Raji (cell line): ENCODE measurements around the gene SEPTIN3.

ENCODE experiments used
- POLR2A ChIP-seq: IDR thresholded peaks from 2 replicates; pipeline ENCODE4 v1.6.1; 2011; ENCODE audit warnings: low read depth, low read length, control low read depth; ENCODE audit not compliant: insufficient read depth

The SEPTIN3 gene

GRCh38 chr22:41952713-41953112, 16.5 kb upstream of the SEPTIN3 start:
- TF ChIP-seq POLR2A: no peak; the same call in 1 of the 2 replicates

- no peak for TF ChIP-seq POLR2A
These were observed 11.2 kb upstream of the SEPTIN3 start for GRCh38 chr22:41957941-41958556.

GRCh38 chr22:41963453-41964111, 5.7 kb upstream of the SEPTIN3 start:
- TF ChIP-seq POLR2A: no peak

DNA sequence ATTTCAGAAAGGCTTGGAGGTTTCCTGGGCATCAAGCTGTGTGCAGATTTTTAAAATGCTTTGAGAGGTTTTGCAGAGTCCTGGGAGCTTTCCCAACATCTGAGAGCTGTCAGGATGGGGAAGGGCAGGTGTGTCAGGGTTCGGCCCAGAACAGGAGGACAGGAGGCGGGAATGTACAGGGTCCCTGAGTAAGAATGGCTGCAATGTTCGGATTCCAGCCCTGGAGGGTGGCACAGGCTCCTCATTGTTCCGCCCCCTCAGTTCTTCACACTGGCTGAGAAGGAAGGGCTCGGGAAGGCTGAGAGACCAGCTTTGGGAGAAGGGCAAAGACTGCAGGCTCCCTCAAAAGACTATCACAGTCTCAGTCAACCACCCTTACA, 5.1 kb upstream of the SEPTIN3 start:
- no peak for TF ChIP-seq POLR2A

DNA sequence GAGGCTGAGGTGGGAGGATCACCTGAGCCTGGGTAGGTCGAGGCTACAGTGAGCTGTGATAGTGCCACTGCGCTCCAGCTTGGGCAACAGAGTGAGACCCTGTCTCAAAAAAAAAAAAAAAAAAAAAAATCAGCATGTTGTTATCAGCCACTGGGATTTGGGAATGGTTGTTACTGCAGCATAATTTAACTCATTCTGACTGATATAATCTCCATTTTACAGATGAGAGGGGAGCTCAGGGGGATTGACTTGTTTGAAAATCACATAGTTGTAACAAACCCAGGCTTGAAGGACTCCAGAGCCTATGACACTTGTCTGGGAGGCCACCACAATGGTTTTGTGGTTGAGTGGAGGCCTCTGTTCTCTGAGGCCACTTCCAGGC, 3.0 kb upstream of the SEPTIN3 start:
- no peak for TF ChIP-seq POLR2A

- TF ChIP-seq POLR2A: no peak
These were observed 2.5 kb upstream of the SEPTIN3 start for GRCh38 chr22:41966607-41967240.

DNA sequence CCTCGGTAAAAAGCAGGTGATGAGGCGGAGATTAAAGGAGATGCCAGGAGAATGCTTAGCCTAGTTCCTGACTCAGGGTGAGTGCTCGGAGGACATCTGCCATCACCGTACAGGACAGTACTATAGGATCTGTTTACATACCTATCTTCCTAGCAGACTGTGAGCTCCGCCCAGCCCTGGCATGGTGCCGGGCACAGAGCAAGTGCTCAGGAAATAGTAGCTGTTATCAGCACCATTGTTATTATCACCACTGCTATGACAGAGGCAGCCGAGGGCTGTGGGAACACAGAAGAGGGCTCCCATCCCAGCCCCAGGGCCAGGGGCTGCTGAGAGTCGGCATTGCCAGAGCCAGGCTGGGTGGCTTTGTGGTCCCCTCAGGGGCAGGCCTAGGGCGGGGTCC, 642 bp upstream of the SEPTIN3 start:
- no peak for TF ChIP-seq POLR2A

DNA sequence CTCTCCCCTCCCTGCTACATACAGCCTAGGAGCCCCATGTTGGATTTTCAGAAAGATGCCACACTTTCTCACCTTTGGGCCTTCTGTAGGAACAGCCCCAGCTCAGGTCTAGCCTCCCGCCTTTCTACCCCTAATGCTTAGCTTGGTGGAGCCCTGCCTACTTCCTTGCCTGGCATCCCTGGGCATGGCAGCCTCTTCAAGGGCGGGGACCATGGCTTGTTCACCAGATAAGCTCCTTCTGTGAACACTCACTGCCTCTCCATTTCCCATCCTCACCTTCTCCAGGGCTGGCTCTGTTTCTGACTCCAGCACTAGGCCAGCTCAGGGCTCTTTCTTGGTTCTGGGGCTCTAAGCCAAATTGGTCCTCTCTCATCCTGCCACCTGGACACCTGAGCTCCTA, 1.4 kb downstream of the SEPTIN3 start:
- TF ChIP-seq POLR2A: no peak

DNA sequence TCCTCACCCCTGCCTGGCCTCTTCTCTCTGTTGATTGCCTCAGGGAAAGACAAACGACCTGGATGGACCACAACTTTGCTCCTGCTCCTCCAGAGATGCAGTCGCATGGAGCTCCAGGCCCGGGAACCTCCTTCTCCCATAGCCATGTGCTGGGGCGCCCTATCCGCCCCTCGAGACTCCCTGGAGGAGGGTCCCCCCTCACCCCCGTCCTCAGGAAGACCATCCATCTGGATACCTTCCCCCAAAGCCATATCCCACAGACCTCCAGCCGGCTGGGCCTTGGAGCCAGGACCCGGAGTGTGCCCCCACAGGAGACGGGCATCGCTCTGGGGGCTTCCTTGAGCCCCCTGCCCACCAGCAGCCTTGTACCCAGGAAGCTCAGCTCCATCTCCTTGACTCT, 2.2 kb downstream of the SEPTIN3 start:
- TF ChIP-seq POLR2A: no peak

- no peak for TF ChIP-seq POLR2A
These were observed 5.5 kb downstream of the SEPTIN3 start for GRCh38 chr22:41974691-41975290.

- no peak for TF ChIP-seq POLR2A
These were observed 6.2 kb downstream of the SEPTIN3 start for GRCh38 chr22:41975299-41976069.

DNA sequence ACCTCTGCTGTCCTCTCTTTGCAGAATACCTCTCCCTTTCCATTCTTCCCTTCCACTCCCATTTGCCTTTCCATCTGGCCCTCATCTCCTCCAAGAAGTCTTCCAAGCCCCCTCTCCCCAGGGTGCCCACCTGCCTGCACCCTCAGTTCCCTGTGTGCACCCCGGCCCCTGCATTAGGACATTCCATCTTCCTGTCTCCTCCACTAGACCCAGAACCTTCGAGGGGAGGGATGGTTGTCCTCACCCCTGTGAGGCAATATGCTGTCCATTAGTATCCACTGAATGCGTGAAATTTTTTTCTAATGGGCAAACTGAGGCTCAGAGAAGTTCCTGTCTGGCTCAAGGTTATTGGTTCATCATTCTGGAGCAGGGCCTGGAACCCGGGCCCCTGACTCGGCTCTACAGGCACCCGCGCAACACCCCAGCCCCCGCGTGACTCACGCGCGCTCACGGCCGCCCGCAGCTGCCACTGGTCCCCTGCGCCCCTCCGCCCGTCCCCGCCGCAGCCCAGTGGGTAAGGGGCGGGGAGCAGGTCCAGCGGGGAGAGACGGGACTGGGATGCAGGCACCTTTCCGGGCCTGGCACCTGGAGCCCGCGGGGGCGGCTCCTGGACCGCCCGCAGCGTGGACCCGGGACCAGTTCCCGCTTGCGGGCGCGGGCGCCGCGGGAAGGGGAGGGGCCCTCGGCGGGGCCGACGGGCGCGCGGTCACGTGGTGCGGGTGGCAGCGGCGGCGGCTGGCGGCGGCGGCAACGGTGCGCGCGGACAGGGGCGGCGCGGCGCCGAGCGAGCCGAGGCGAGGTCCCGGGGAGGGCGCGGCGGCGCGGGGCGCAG, 7.0 kb downstream of the SEPTIN3 start:
- no peak for TF ChIP-seq POLR2A

GRCh38 chr22:41976961-41977566, 7.8 kb downstream of the SEPTIN3 start:
- TF ChIP-seq POLR2A: no peak

- TF ChIP-seq POLR2A: no peak
These were observed 9.5 kb downstream of the SEPTIN3 start for GRCh38 chr22:41978732-41979131.

- TF ChIP-seq POLR2A: no peak
These were observed 10.4 kb downstream of the SEPTIN3 start for GRCh38 chr22:41979423-41980250.
